WTC11 (cell line): ENCODE data around the gene CLASP1.
"Not testable (repeated sequence)": the region's sequence is repeated elsewhere in the genome, so short reads cannot be mapped to it uniquely, and the experiment has no call there.

Source experiments
- CREM ChIP-seq: sonication (generic); formaldehyde crosslinking; IDR thresholded peaks from 2 replicates; pipeline ENCODE4 v1.8.1; 2022; ENCODE audit warnings: mild to moderate bottlenecking, missing genetic modification reagents, moderate library complexity
- CTCF ChIP-seq: fragments of 200-600 bp; IDR thresholded peaks from 2 replicates; pipeline ENCODE4 v1.8.0; 2022; ENCODE audit warnings: antibody characterized with exemption
- E2F4 ChIP-seq: sonication (generic); formaldehyde crosslinking; IDR thresholded peaks from 2 replicates; pipeline ENCODE4 v1.8.1; 2022; ENCODE audit warnings: low read depth, mild to moderate bottlenecking, moderate library complexity, missing genetic modification reagents, borderline replicate concordance
- ESRRA ChIP-seq: sonication (generic); formaldehyde crosslinking; IDR thresholded peaks from 2 replicates; pipeline ENCODE4 v1.8.1; 2022; ENCODE audit warnings: mild to moderate bottlenecking, missing genetic modification reagents, borderline replicate concordance
- MAX ChIP-seq: sonication (generic); formaldehyde crosslinking; IDR thresholded peaks from 2 replicates; pipeline ENCODE4 v1.8.0; 2022; ENCODE audit warnings: mild to moderate bottlenecking, missing genetic modification reagents
- NFATC4 ChIP-seq: fragments of 250-450 bp; sonication (Bioruptor Pico); IDR thresholded peaks from 2 replicates; pipeline ENCODE4 v1.9.0; 2021; ENCODE audit warnings: mild to moderate bottlenecking
- NFE2L1 ChIP-seq: sonication (generic); formaldehyde crosslinking; IDR thresholded peaks from 2 replicates; pipeline ENCODE4 v1.8.1; 2023; ENCODE audit warnings: missing genetic modification reagents
- NFYB ChIP-seq: sonication (generic); formaldehyde crosslinking; conservative IDR thresholded peaks from 2 replicates; pipeline ENCODE4 v1.8.0; 2022; ENCODE audit warnings: low read depth, missing genetic modification reagents
- PRDM15 ChIP-seq: sonication (generic); formaldehyde crosslinking; IDR thresholded peaks from 2 replicates; pipeline ENCODE4 v1.8.0; 2022; ENCODE audit warnings: missing genetic modification reagents
- SOX15 ChIP-seq: fragments of 250-450 bp; sonication (Bioruptor Pico); IDR thresholded peaks from 2 replicates; pipeline ENCODE4 v1.9.0; 2021; ENCODE audit warnings: mild to moderate bottlenecking
- ZBTB43 ChIP-seq: sonication (generic); formaldehyde crosslinking; IDR thresholded peaks from 2 replicates; pipeline ENCODE4 v1.8.1; 2023; ENCODE audit warnings: mild to moderate bottlenecking, missing genetic modification reagents
- ZNF121 ChIP-seq: sonication (generic); formaldehyde crosslinking; IDR thresholded peaks from 2 replicates; pipeline ENCODE4 v1.8.0; 2023; ENCODE audit warnings: missing genetic modification reagents
- ZNF232 ChIP-seq: sonication (generic); formaldehyde crosslinking; IDR thresholded peaks from 2 replicates; pipeline ENCODE4 v1.8.0; 2022; ENCODE audit warnings: mild to moderate bottlenecking, missing genetic modification reagents
- ZNF425 ChIP-seq: fragments of 250-450 bp; sonication (Bioruptor Pico); conservative IDR thresholded peaks from 2 replicates; pipeline ENCODE4 v1.9.0; 2021; ENCODE audit warnings: mild to moderate bottlenecking

- TF ChIP-seq CTCF; MAX (CRISPR knock-in tag); ESRRA (CRISPR knock-in tag); ZNF121 (CRISPR knock-in tag); ZNF425; NFYB (CRISPR knock-in tag); SOX15; NFATC4 (CRISPR knock-in tag); CREM; E2F4 (CRISPR knock-in tag); ZNF232 (CRISPR knock-in tag); ZBTB43; NFE2L1 (CRISPR knock-in tag); PRDM15 (CRISPR knock-in tag): not testable (repeated sequence)
Measured at GRCh38 chr2:121671621-121672020, 22.4 kb upstream of the CLASP1 start.
